CD4-positive, CD25-positive, alpha-beta regulatory T cell (primary cell): ENCODE data around the gene CRYGD. TPM values are rescaled to one million over a fixed set of nuclear protein-coding genes. Genes with fewer than 3 reads are reported as not detected.
"Not testable (repeated sequence)": the region's sequence is repeated elsewhere in the genome, so short reads cannot be mapped to it uniquely, and the experiment has no call there.

ENCODE experiments used
- ATAC-seq, 2 donors: fragments of 150-1000 bp; cut with Tn5 transposase; one replicate each; pipeline ENCODE4 v1.10.0; 2021; ENCODE audit warnings: low read depth in 2 of 2, moderate number of reproducible peaks in 2 of 2, moderate library complexity in 1 of 2
- DNase-seq, 3 donors: peaks; one replicate each; pipeline versions ENCODE4 v3.0.0 to v3.0.0-alpha.2; 2012 to 2022; ENCODE audit warnings: mixed read lengths in 1 of 3
- H3K27ac ChIP-seq: one replicate; pipeline ENCODE4 v1.7.0; 2013; ENCODE audit warnings: mild to moderate bottlenecking, low read length; ENCODE audit not compliant: insufficient read depth, poor library complexity, severe bottlenecking
- H3K27me3 ChIP-seq: one replicate; pipeline ENCODE4 v1.7.0; 2013; ENCODE audit warnings: low read length; ENCODE audit not compliant: control insufficient read depth, insufficient read depth
- H3K36me3 ChIP-seq: one replicate; pipeline ENCODE4 v1.7.0; 2013; ENCODE audit warnings: mild to moderate bottlenecking, low read length, moderate library complexity; ENCODE audit not compliant: control insufficient read depth, insufficient read depth
- H3K4me1 ChIP-seq: 2 replicates; pipeline ENCODE4 v1.7.0; 2013; ENCODE audit warnings: mild to moderate bottlenecking, low read length; ENCODE audit not compliant: insufficient read depth, control insufficient read depth, poor library complexity, severe bottlenecking
- H3K4me3 ChIP-seq: one replicate; pipeline ENCODE4 v1.7.0; 2013; ENCODE audit warnings: low read depth, mild to moderate bottlenecking, low read length, moderate library complexity
- H3K9me3 ChIP-seq, 2 experiments: 1 replicate in 1 of 2; 2 replicates in 1 of 2; pipeline ENCODE4 v1.7.0; 2013; ENCODE audit warnings: low read length in 2 of 2, mild to moderate bottlenecking in 1 of 2, moderate library complexity in 1 of 2; ENCODE audit not compliant: control insufficient read depth in 2 of 2
- H3K27ac Mint-ChIP-seq, 3 donors: one replicate each; pipeline ENCODE4 v1.8.0; 2020 to 2022; ENCODE audit warnings: mild to moderate bottlenecking in 3 of 3, mixed read lengths in 3 of 3, moderate library complexity in 2 of 3
- H3K27me3 Mint-ChIP-seq: one replicate; pipeline ENCODE4 v1.8.0; 2022; ENCODE audit warnings: mild to moderate bottlenecking, mixed read lengths
- H3K36me3 Mint-ChIP-seq: one replicate; pipeline ENCODE4 v1.8.0; 2020; ENCODE audit warnings: mixed read lengths
- H3K4me1 Mint-ChIP-seq, 4 donors: one replicate each; pipeline ENCODE4 v1.8.0; 2020 to 2022; ENCODE audit warnings: mixed read lengths in 4 of 4, mild to moderate bottlenecking in 1 of 4
- H3K4me3 Mint-ChIP-seq, 4 donors: one replicate each; pipeline ENCODE4 v1.8.0; 2020 to 2022; ENCODE audit warnings: mild to moderate bottlenecking in 4 of 4, mixed read lengths in 4 of 4, moderate library complexity in 3 of 4
- H3K9me3 Mint-ChIP-seq, 7 donors: one replicate each; pipeline ENCODE4 v1.8.0; 2020 to 2022; ENCODE audit warnings: mixed read lengths in 7 of 7, mild to moderate bottlenecking in 3 of 7, moderate library complexity in 2 of 7
- polyA plus RNA-seq, 4 donors: library from polyadenylated mRNA; unstranded; fragments of 300-500 nt; fragmentation: Illumina TruSeq; gene quantifications; one replicate each; pipeline ENCODE4 v1.2.3, GENCODE V29; 2021
- total RNA-seq: library from RNA; stranded (reverse); gene quantifications from one replicate; pipeline ENCODE4 v1.2.3, GENCODE V29; 2022

CRYGD gene
- total and polyA plus RNA-seq, 5 donors from 2014 or later: 0.69 TPM; not detected in 4

DNA sequence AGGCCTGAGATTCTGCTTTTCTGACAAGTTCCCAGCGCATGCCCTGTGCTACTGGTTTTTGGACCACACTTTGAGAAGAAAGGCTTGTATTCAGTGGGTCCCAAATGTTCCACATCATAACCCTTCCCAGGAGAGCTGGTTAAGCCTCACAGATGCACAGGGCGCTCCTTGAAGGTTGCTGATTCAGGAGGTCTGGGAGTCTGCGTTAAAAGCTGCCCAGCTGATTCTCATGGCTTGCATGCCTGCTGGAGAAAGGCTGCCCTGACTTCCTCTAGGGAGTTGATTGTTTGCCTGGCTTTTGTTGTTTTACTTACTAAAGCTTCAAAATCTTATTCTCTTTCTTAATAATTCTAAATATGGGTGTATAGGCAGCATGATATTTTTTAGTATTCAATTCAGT, 20.7 kb downstream of the CRYGD start:
- Mint-ChIP-seq H3K4me3 (no peak overlapping the region), H3K36me3 (no peaks in the 10 kb centered on the region), H3K27ac (no peak overlapping the region), H3K4me1 (peaks cover 0 to 10% (median 2%) of the 10 kb centered on the region in 4 donors), H3K27me3 (no peaks in the 10 kb centered on the region), H3K9me3 (peaks cover 0 to 2% (median 0%) of the 10 kb centered on the region in 7 donors)
- ATAC-seq (no peak), DNase-seq (no peak)
- Histone ChIP-seq H3K9me3 (no peaks in the 10 kb centered on the region), H3K4me1 (no peaks in the 10 kb centered on the region), H3K4me3 (no peak overlapping the region), H3K27me3 (no peaks in the 10 kb centered on the region), H3K36me3 (no peaks in the 10 kb centered on the region), H3K27ac (no peak overlapping the region)

DNA sequence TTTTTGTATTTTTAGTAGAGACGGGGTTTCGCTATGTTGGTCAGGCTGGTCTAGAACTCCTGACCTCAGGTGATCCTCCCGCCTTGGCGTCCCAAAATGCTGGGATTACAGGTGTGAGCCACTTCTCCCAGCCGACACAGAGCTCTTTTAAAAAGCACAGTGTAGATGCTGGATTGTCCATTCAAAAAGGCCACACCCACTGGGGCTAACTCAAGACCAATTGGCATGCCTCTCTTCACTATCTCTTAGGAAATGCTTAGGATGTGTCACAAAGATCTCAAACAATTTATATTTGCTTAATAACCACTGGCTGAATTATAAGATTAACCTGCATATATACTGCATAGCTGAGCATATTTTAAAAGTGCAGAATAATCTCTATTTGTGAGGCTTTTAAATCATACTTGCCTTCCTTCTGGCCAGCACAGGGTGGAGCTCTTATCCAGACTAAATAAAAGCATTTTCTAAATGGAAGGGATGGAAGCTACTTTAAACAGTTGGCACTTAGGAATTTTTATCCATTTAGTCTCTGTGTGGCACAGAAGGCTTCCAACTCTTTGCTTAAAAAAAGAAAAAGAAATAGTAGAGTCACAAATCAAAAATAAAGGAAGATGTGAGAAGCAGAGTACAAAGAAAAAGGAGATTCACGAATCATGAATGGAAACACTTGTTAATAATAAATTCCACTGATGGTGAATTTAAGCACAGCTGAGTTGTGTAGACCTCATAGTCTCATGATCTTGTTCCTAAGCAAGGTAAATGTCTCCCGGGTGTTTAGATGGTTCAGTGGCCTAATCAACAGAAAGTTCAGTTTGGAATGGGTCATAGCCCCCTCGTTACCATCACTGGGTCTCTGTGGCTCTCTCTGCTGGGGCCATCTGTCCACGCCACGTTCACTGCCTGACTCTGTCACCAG, 22.4 kb downstream of the CRYGD start:
- peaks cover 0 to 2% (median 0%) of the 10 kb centered on the region in 7 donors for H3K9me3 Mint-ChIP-seq
- no peak for ATAC-seq

DNA sequence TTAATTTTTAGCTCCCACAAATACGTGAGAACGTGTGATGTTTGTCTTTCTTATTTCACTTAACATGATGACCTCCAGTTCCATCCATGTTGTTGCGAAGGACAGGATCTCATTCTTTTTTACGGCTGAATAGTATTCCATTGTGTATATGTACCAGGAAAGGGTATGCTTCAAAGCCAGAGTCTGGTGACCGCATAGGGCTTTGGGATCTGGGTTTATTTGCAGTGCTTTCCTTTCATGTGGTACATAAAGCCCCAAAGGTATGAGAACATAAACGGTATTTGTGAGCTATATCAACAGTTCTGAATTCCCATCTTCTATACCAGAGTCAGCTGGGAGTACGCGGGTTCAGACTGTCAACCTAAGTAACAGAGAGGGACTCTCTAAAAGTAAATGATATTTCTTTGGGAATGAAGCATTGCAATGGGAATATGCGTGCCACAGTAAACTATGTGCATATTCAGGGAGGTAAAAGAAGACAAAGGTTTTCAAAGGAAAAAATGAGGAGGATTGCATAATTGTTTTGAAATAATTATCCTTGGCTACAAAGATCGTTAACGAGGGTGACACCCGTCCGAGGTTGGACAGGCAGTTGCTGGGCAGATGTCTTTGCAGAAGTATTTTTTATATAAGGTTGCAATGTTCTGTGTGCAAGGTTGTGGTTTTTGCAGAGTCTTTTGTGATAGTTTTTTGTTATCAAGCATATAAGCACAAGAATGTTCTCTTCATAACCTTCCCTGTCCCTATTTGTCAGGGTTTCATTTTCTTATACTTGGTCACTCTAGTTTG, 24.4 kb downstream of the CRYGD start:
- Histone ChIP-seq H3K4me1 (no peaks in the 10 kb centered on the region), H3K27ac (no peak overlapping the region), H3K9me3 (no peaks in the 10 kb centered on the region), H3K27me3 (no peaks in the 10 kb centered on the region), H3K4me3 (no peak overlapping the region), H3K36me3 (no peaks in the 10 kb centered on the region)
- no peaks in the 10 kb centered on the region for H3K27me3 Mint-ChIP-seq
- no peaks in the 10 kb centered on the region for H3K9me3 Mint-ChIP-seq
- peaks cover 0 to 10% (median 2%) of the 10 kb centered on the region in 4 donors for H3K4me1 Mint-ChIP-seq
- H3K27ac Mint-ChIP-seq: no peak overlapping the region
- DNase-seq (no peak), ATAC-seq (no peak)
- no peaks in the 10 kb centered on the region for H3K36me3 Mint-ChIP-seq
- H3K4me3 Mint-ChIP-seq: no peak overlapping the region

More for the DNA sequence above, 22.4 kb downstream of the CRYGD start:
- Mint-ChIP-seq H3K4me3 (no peak overlapping the region), H3K36me3 (no peaks in the 10 kb centered on the region), H3K27me3 (no peaks in the 10 kb centered on the region), H3K4me1 (peaks cover 0 to 10% (median 2%) of the 10 kb centered on the region in 4 donors), H3K27ac (no peak overlapping the region)
- H3K4me1 ChIP-seq: no peaks in the 10 kb centered on the region
- H3K4me3 ChIP-seq: no peak overlapping the region
- H3K36me3 ChIP-seq: no peaks in the 10 kb centered on the region
- no peaks in the 10 kb centered on the region for H3K27me3 ChIP-seq
- no peak for DNase-seq
- no peaks in the 10 kb centered on the region for H3K9me3 ChIP-seq
- H3K27ac ChIP-seq: no peak overlapping the region

DNA sequence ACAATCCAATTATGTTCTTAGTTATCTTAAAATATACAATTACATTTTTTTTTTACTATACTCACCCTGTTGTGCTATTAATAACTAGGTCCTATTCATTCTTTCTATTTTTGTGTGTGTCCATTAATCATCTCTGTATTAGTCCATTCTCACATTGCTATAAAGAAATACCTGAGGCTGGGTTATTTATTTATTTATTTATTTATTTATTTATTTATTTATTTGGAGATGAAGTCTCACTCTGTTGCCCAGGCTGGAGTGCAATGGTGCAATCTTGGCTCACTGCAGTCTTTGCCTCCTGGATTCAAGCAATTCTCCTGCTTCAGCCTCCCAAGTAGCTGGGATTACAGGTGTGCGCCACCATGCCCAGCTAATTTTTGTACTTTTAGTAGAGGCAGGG, 25.6 kb downstream of the CRYGD start:
- H3K4me1 Mint-ChIP-seq: peaks cover 0 to 10% (median 2%) of the 10 kb centered on the region in 4 donors

DNA sequence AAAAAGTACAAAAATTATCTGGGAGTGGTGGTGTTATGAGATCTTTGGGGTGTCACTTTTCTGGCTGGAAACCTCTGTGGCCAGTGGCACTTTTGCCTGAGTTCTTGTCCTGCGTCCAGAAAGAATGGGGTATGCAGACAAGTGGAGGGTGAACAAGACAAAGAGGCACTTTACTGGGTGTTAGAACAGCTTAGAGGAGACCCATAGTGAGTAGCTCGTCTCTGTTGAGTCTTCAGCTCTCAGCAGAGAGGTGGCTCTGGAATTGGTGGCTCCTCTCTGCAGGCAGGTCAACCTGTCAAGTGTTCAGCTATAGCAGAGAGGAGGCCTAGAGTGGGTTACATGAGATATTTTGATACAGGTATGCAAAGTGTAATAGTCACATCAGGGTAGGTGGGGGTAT, 26.1 kb downstream of the CRYGD start:
- no peak overlapping the region for H3K4me3 ChIP-seq
- H3K27me3 ChIP-seq: no peaks in the 10 kb centered on the region
- no peak overlapping the region for H3K27ac Mint-ChIP-seq

More for the DNA sequence above, 25.6 kb downstream of the CRYGD start:
- H3K4me3 ChIP-seq, H3K36me3 ChIP-seq, H3K27ac Mint-ChIP-seq, H3K9me3 ChIP-seq, DNase-seq, ATAC-seq, H3K4me1 ChIP-seq, H3K4me3 Mint-ChIP-seq, H3K36me3 Mint-ChIP-seq, H3K9me3 Mint-ChIP-seq, H3K27ac ChIP-seq, H3K27me3 Mint-ChIP-seq, H3K27me3 ChIP-seq: not testable (repeated sequence)

DNA sequence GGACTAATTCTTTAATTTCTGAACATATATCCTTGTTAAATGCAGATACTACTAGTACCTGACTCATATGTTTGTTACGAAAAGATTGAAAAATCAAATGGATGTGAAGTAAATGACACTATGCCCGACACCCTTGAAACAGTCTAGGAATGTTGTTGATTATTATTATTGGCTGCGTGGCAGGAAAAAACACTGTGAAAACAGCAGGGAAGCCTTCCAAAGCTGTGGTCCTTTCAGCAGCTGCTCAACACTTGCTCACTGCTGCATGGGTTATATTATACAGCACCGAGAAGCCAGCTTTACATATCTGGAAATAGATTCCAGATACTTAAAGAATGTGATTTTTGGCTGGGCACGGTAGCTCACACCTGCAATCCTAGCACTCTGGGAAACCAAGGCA, 26.5 kb downstream of the CRYGD start:
- Mint-ChIP-seq H3K27ac (no peak overlapping the region), H3K27me3 (peaks cover 2% of the 10 kb centered on the region), H3K36me3 (no peaks in the 10 kb centered on the region), H3K9me3 (no peaks in the 10 kb centered on the region), H3K4me3 (no peak overlapping the region), H3K4me1 (peaks cover 0 to 10% (median 2%) of the 10 kb centered on the region in 4 donors)
- Histone ChIP-seq H3K36me3 (no peaks in the 10 kb centered on the region), H3K27ac (no peak overlapping the region), H3K9me3 (no peaks in the 10 kb centered on the region), H3K4me1 (no peaks in the 10 kb centered on the region), H3K4me3 (no peak overlapping the region), H3K27me3 (no peaks in the 10 kb centered on the region)
- no peak for DNase-seq
- ATAC-seq: no peak

More for the DNA sequence above, 26.1 kb downstream of the CRYGD start:
- Histone ChIP-seq H3K4me1 (no peaks in the 10 kb centered on the region), H3K27ac (no peak overlapping the region), H3K9me3 (no peaks in the 10 kb centered on the region), H3K36me3 (no peaks in the 10 kb centered on the region)
- no peaks in the 10 kb centered on the region for H3K27me3 Mint-ChIP-seq
- ATAC-seq (no peak), DNase-seq (no peak)
- H3K4me1 Mint-ChIP-seq: peaks cover 0 to 10% (median 2%) of the 10 kb centered on the region in 4 donors
- no peaks in the 10 kb centered on the region for H3K9me3 Mint-ChIP-seq
- no peak overlapping the region for H3K4me3 Mint-ChIP-seq
- no peaks in the 10 kb centered on the region for H3K36me3 Mint-ChIP-seq

DNA sequence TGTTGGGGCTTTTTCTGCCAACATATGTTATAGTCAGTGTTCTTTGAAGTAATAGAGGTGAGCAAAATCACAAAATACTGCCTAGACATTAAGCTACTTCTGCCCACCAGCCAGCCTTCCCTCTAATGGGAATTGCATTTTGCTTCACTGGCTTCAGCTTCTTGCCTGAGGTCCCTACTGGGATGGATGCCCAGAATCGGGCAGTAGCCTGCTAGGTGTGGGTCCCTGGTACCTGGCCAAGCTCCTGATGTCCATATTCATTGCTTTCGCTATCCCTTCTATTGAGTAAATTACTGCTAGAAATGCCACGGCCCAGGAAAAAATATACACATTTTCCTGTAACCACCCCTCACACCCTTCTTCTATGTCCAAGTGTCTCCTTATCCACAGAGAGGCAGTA, 27.0 kb downstream of the CRYGD start:
- Mint-ChIP-seq H3K27me3 (peaks cover 4% of the 10 kb centered on the region), H3K36me3 (no peaks in the 10 kb centered on the region), H3K9me3 (no peaks in the 10 kb centered on the region), H3K4me3 (no peak overlapping the region), H3K27ac (peak overlapping the region in 1 of 3 donors; percentile 23), H3K4me1 (peaks cover 0 to 10% (median 2%) of the 10 kb centered on the region in 4 donors)
- Histone ChIP-seq H3K27ac (no peak overlapping the region), H3K4me3 (no peak overlapping the region), H3K4me1 (no peaks in the 10 kb centered on the region), H3K27me3 (no peaks in the 10 kb centered on the region), H3K9me3 (no peaks in the 10 kb centered on the region), H3K36me3 (no peaks in the 10 kb centered on the region)
- no peak for ATAC-seq
- no peak for DNase-seq
